ENCODE measurements around the gene DCBLD2.

Gene DCBLD2

DNA sequence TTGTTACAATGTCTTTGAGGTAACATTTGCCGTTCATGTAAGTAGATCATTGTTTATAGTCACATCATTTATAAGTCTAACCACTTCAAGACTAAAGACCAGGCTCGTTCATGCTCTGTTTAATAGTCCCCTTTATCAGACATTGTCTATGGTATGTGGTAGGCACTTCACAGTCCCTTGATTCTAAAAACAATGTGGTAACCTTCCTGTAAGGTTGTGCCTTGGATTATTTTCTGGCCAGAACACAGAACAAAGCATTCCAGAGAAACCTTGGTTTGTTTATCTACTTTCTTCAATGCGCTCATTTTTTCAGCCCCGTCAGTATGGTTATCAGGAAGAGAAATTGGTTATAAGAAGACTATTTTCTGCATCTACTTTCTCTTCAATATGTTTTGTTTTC, 154.6 kb downstream of the DCBLD2 start:
- Histone ChIP-seq H3K27ac (replicated peaks) (no peak overlapping the region), H3K4me3 (replicated peaks; ENCODE audit: insufficient read depth, low read length) (no peak overlapping the region), H3K27me3 (ENCODE audit: insufficient read depth, poor library complexity, severe bottlenecking) (no peaks in the 10 kb centered on the region)
- DNase-seq (ENCODE audit: low read depth in 1 of 2, low spot score in 1 of 2) = no peak
- no peak for TF ChIP-seq REST (IDR thresholded peaks at IDR 0.05; ENCODE audit: insufficient replicate concordance, low read depth)
- no peak for TF ChIP-seq GABPA (IDR thresholded peaks at IDR 0.05; ENCODE audit: low read depth)
- TF ChIP-seq POLR2AphosphoS5 (IDR thresholded peaks at IDR 0.05; ENCODE audit: low read depth) = no peak
- TF ChIP-seq, protein P1, sequence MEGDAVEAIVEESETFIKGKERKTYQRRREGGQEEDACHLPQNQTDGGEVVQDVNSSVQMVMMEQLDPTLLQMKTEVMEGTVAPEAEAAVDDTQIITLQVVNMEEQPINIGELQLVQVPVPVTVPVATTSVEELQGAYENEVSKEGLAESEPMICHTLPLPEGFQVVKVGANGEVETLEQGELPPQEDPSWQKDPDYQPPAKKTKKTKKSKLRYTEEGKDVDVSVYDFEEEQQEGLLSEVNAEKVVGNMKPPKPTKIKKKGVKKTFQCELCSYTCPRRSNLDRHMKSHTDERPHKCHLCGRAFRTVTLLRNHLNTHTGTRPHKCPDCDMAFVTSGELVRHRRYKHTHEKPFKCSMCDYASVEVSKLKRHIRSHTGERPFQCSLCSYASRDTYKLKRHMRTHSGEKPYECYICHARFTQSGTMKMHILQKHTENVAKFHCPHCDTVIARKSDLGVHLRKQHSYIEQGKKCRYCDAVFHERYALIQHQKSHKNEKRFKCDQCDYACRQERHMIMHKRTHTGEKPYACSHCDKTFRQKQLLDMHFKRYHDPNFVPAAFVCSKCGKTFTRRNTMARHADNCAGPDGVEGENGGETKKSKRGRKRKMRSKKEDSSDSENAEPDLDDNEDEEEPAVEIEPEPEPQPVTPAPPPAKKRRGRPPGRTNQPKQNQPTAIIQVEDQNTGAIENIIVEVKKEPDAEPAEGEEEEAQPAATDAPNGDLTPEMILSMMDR (IDR thresholded peaks at IDR 0.05; ENCODE audit: insufficient read depth, low read length) = no peak
- TF ChIP-seq SPI1 (IDR thresholded peaks at IDR 0.05; ENCODE audit: borderline replicate concordance, low read depth) = no peak

GRCh38 chr3:98746122-98746521, 155.4 kb downstream of the DCBLD2 start:
- DNase-seq (ENCODE audit: low read depth in 1 of 2, low spot score in 1 of 2) = no peak
- TF ChIP-seq POLR2AphosphoS5 (IDR thresholded peaks at IDR 0.05; ENCODE audit: low read depth) (no peak), REST (IDR thresholded peaks at IDR 0.05; ENCODE audit: insufficient replicate concordance, low read depth) (no peak), GABPA (IDR thresholded peaks at IDR 0.05; ENCODE audit: low read depth) (no peak), SPI1 (IDR thresholded peaks at IDR 0.05; ENCODE audit: borderline replicate concordance, low read depth) (no peak)
- TF ChIP-seq, protein P1 (IDR thresholded peaks at IDR 0.05; ENCODE audit: insufficient read depth, low read length) = no peak
- H3K27ac ChIP-seq (replicated peaks) = no peak overlapping the region
- no peaks in the 10 kb centered on the region for H3K27me3 ChIP-seq (ENCODE audit: insufficient read depth, poor library complexity, severe bottlenecking)
- H3K4me3 ChIP-seq (replicated peaks; ENCODE audit: insufficient read depth, low read length) = no peak overlapping the region
